Measurements from ENCODE around the gene MIOS.

MIOS gene

GRCh38 chr7:7566651-7567611 is at the start of gene MIOS:
Gene MIOS, plus strand, starts transcription at chr7:7566884. Its CDS starts 5,592 bp downstream, at chr7:7572476.
- no peak for DNase-seq (ENCODE audit: low read depth)

- DNase-seq (ENCODE audit: low read depth), result no peak
These were observed 48.9 kb upstream of the MIOS start for GRCh38 chr7:7517754-7518153.

- no peak for DNase-seq (ENCODE audit: low read depth)
These were observed 47.6 kb upstream of the MIOS start for GRCh38 chr7:7519056-7519455.

GRCh38 chr7:7519528-7519927 is 47.2 kb upstream of the MIOS start:
- no peak for DNase-seq (ENCODE audit: low read depth)

- DNase-seq (ENCODE audit: low read depth), result no peak
These were observed 45.4 kb upstream of the MIOS start for GRCh38 chr7:7521259-7521658.

GRCh38 chr7:7522421-7522820 is 44.3 kb upstream of the MIOS start:
- no peak for DNase-seq (ENCODE audit: low read depth)

- no peak for DNase-seq (ENCODE audit: low read depth)
These were observed 42.6 kb upstream of the MIOS start for GRCh38 chr7:7524121-7524520.

- DNase-seq (ENCODE audit: low read depth), result no peak
These were observed 40.7 kb upstream of the MIOS start for GRCh38 chr7:7526006-7526405.

- no peak for DNase-seq (ENCODE audit: low read depth)
These were observed 39.6 kb upstream of the MIOS start for GRCh38 chr7:7527047-7527446.

- no peak for DNase-seq (ENCODE audit: low read depth)
These were observed 37.4 kb upstream of the MIOS start for GRCh38 chr7:7529328-7529727.

GRCh38 chr7:7533831-7534430 is 32.8 kb upstream of the MIOS start:
- DNase-seq (ENCODE audit: low read depth), result no peak

- DNase-seq (ENCODE audit: low read depth), result no peak
These were observed 31.0 kb upstream of the MIOS start, which contains the start of gene COL28A1 for GRCh38 chr7:7535691-7536090. Gene COL28A1, minus strand, starts transcription at chr7:7535873. Its CDS starts 2,998 bp downstream, at chr7:7532875.

- DNase-seq (ENCODE audit: low read depth), result no peak
These were observed 30.2 kb upstream of the MIOS start for GRCh38 chr7:7536396-7537019.

- DNase-seq (ENCODE audit: low read depth), result no peak
These were observed 29.0 kb upstream of the MIOS start for GRCh38 chr7:7537711-7538110.

- DNase-seq (ENCODE audit: low read depth), result no peak
These were observed 27.5 kb upstream of the MIOS start for GRCh38 chr7:7539152-7539551.

GRCh38 chr7:7539711-7540110 is 27.0 kb upstream of the MIOS start:
- DNase-seq (ENCODE audit: low read depth), result no peak

- no peak for DNase-seq (ENCODE audit: low read depth)
These were observed 24.3 kb upstream of the MIOS start for GRCh38 chr7:7542251-7542835.

GRCh38 chr7:7548407-7548806 is 18.3 kb upstream of the MIOS start:
- DNase-seq (ENCODE audit: low read depth), result no peak

GRCh38 chr7:7550663-7551062 is 16.0 kb upstream of the MIOS start:
- DNase-seq (ENCODE audit: low read depth), result no peak

- DNase-seq (ENCODE audit: low read depth), result no peak
These were observed 14.5 kb upstream of the MIOS start for GRCh38 chr7:7552199-7552598.

- no peak for DNase-seq (ENCODE audit: low read depth)
These were observed 13.3 kb upstream of the MIOS start for GRCh38 chr7:7553386-7553785.

GRCh38 chr7:7554021-7554432 is 12.7 kb upstream of the MIOS start:
- DNase-seq (ENCODE audit: low read depth), result peak; percentile 96

All from GM04503 (cell line).